SW480 (cell line): ENCODE results near the gene SCARB1.

Source experiments
- DNase-seq: peaks from one replicate; pipeline ENCODE4 v3.0.0-alpha.2; 2016; ENCODE audit warnings: low spot score

Gene SCARB1

DNA sequence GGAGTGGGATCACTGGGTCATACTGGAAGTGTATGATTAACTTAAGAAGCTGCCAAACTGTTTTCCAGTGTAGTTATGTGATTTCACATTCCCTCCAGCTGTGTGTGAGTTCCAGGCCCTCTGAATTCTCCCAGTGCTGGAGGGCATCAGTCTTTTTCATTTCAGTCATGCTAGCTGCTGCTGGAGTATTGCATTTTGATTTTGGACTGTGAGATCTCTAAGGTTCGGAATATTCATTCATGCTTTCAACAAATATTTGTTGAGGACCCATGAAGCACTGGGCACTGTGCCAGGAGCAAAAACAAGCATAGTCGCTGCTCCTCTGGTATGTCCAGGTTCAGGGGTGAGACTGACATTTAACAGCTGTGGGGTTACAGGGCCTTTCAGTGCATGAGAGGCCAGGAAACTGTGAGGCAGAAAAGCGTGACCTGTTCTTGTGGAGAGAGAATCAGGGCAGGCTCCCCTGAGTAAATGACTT is 133.2 kb downstream of the SCARB1 start:
- DNase-seq, result no peak

GRCh38 chr12:124727922-124728321 is 135.7 kb downstream of the SCARB1 start:
- no peak for DNase-seq

GRCh38 chr12:124727264-124727800 is 136.3 kb downstream of the SCARB1 start:
- peak; percentile 68 for DNase-seq
